HG03066 (cell line): ENCODE measurements around the gene NUDT14.

ENCODE experiments used
- ATAC-seq: cut with Tn5 transposase; IDR thresholded peaks from one replicate; pipeline ENCODE4 v1.9.1; 2021; ENCODE audit warnings: low read depth; ENCODE audit not compliant: unreplicated experiment

Gene NUDT14

GRCh38 chr14:105161964-105162668, 19.0 kb downstream of the NUDT14 start:
- no peak for ATAC-seq

DNA sequence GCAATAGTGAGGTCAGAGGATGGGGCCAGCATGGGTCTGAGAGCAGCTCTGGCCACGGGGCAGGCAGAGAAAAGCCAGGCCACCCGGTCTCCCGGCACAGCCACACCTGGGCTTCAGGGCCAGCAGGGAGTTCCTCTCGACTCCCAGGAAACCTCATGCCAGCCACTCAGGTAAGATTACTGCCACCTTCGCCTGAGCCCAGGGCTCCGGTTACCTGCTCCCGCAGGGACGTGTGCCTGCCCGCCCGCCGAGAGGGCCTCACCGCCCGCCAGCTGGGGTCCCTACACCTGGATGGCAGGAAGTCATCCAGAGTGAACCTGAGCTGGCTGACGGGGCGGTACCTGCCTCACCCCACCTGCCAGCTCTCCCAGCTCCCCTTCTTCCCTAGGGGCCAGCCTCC, 19.8 kb downstream of the NUDT14 start:
- no peak for ATAC-seq

DNA sequence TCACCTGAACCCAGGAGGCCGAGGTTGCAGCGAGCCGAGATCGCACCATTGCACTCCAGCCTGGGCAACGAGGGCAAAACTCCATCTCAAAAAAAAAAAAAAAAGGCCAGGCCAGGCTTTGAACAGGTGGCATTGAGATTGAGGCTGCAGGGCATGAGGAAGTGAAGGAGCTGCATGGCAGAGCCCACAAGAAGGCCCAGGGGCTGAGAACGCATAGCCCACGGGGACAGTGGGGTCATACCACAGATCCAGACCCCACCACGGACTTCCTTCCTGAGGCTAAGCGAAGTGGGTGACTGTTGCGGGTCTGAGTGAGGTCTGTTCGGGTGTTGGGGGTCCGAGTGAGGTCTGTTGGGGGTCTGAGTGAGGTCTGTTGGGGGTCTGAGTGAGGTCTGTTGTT, 20.3 kb downstream of the NUDT14 start:
- ATAC-seq, result no peak

- ATAC-seq, result no peak
Observed at GRCh38 chr14:105159344-105159743, 21.8 kb downstream of the NUDT14 start.

GRCh38 chr14:105158794-105159193, 22.3 kb downstream of the NUDT14 start:
- ATAC-seq, result no peak

DNA sequence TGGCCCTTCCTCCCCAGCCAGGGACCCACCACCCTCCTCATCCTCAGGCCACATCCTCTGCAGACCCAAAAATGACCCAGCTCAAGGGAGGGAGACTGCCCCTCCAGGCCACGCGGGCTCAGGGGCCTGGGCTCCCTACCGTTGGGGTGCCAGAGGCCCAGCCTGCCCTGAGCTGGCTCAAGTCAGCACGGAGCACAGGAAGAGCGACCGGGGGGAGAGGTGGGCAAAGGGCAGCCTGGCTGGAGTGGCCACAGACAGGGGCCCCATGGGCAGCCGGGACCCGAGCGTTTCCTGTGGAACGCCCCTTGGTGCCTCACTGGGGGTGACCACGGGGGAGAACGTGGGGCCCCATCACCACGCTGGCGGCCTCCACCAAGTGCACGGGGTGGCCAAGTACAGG, 23.2 kb downstream of the NUDT14 start:
- ATAC-seq, result no peak

- ATAC-seq, result no peak
Observed at GRCh38 chr14:105156414-105157375, 24.4 kb downstream of the NUDT14 start.

DNA sequence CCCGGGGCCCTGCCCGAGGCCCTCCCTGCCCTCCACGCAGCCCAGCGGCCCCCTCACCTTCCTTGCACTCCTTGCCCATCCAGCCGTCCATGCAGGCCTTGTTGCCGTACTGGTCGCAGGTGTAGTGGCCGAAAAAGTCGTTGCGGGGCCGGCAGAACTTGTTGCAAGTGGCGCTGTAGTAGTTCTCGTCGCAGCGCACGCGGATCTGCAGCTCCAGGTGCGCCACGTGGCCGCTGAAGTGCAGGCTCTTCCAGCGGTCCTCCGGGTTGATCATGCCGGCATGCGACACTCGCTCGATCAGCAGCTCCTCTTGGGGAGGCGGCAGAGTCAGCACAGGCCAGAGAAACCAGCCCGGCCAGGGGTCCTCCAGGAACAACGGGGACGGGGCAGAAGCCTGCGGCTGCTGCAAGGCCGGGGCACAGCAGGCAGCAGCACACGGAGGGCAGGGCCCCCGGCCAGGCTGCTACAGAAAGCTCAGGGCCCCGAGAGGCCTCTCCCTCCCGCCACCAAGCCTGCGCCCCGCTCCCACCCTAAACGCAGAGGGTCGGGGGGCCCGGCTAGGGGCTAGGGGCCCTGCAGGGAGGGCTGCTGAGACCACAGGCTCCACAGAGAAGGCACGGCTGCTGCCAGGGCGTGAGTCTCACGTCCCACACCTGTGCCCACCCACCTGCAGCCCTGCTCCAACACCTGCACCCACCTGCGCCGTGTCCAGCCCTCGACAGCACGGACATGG, 25.3 kb downstream of the NUDT14 start:
- ATAC-seq, result no peak

DNA sequence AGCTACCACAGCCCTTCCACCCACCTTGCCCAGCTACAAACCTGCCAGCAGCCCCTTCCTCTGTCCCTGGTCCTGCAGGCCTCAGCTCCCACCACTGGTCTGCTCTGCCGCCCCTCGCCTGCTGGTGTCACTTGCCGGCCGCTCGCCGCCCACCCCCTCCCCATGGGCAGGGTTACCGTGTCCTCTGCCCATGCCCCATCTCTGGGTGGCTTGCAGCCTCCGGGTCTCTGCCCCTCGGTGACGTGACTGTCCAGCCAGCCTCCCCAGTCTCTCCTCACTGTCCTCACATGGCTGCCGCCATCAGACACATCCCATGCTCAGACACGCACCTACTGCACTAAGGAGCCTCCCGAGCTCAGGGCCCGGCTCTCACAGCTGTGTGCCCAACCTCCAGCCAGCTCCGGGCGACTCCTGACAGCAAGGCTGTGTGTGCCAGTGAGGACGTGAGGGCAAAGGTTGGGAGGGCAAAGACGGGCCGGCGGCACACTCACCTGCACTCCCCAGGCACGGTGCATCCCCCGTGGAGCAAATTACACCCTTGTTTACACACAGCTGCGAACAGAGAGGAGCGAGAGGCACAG, 26.0 kb downstream of the NUDT14 start:
- ATAC-seq, result no peak

DNA sequence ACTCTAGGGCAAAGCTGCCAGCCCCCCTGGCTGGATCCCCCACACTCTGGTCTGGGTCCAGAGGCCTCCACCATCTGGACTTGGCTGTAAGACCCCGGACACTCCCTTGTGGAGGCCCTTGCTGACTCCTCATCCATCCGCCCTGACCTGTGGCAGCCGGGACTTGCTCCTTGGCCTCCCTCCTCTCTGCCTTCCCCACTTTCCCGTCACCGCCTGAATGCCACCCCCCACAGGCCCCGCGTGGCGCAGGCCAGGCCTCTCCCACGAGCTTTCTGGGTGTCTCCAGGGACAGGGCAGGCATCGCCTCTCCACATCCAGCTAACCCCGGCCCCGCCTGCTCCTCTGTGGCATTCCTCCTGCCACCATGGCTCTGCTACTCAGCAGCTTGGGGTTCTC, 26.6 kb downstream of the NUDT14 start:
- ATAC-seq, result no peak

DNA sequence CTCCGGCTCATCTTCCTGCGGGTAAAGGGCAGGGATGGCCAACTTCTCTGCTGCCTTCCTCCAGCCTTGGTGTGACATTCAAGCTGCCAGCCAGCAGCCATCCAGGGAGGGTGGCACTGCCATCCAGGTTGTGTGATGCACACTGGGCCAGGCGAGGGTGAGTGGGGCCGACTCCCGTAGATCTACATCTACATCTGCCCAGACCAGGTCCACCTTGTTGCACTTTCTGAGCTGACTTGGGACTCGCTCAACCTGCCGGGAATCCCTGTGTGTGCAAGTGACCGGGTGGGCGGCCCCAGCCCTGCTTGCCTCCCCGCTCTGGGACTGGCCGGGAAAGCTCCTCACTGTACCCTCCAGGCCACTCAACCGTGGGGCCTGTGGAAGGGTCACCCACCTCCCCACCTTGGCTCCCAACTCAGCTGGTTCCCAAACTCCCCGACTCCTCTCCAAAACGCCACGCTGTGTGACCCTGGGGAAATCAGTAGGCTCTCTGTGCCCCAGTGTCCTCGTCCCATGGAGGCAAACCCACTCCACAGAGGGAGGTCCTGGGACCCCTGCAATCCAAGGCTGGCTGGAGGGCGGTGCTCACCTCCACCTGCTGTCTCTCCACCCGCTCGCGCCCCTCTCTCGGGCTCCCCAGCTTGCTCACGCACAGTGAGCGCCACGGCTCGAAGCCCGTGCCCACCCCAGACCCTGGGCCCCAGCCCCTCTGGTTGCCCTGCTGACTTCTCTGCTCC, 27.2 kb downstream of the NUDT14 start:
- no peak for ATAC-seq

DNA sequence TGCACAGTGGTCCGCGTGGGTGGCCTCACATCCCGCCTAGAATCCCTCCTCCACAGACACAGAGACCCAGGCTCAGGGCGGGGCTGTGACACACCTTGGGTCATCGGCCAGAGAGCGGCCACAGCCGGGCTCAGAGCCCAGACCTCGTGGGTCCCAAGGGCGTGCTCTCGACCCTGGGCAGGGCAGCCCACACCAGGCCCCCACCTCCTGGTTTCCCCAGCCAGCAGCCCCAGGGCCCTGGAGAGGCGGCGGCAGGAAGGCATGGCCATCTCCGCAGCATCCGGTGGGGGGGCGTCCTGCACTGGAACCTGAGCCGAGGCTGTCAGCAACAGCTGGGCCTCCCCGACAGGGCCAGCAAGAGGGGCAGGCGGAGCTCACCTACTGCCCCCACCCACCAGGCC, 27.8 kb downstream of the NUDT14 start:
- no peak for ATAC-seq

DNA sequence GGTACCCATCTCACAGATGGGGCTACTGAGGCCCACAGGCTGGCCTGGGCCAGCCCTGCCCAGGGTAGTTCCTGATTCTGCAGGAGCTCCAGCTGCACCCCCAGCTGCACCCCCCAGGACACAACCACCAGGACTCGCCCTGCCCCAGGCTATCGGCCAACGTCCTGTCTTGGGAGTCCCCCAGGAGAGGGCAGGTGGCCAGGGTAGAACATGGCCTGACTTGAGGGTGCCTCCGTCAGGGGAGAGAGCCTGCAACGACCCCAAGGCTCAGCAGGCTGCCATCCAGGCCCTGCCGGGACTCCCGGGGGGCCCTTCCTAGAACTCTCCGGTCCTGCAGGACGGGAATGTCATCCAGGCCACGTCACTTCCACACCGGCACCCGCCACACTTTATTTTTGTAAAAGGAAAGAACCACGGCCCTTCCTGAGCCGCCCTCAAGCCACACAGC, 28.3 kb downstream of the NUDT14 start:
- no peak for ATAC-seq

DNA sequence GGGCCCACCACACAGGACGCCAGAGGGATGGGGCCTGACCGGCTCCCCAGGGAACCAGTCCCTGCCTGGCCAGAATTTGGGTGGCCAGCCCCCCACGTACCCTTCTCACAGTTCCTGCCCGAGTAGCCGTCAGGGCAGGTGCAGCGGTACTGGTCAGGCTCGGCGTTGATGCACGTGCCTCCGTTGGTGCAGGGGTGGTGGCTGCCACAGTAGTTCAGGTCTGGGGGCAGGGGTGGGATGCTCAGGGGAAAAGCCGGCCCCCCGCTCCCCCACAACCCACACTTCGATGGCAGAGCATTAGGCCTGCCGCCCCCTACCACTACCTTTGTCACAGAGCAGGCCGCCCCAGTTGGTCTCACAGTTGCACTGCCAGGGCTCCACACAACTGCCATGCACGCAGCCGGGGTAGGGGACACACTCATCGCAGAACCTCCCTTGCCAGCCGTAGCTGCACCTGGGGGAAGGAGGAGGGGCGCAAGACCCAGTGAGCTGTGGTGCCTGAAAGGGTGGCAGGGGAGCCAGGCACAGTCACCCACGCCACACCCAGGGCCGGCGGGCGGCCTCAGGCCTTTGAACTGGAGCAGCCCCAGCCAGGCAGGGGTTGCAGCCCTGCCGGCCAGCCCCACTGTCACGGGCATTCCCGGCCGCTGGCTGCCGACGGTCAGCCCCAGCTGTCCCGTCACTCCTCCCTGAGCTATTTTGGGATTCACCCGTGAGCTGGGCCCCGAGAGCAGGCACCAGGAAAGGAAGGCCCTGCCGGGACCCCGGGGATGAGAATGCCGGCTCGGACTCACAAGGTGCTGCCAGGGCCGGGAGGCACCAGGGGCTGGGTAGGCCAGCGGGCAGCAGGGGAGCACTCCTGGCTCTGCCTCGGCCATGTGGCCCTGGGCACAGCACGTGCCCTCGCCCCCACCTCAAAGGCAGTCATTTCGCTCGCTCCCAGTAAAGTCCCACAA, 29.0 kb downstream of the NUDT14 start:
- ATAC-seq, result no peak

GRCh38 chr14:105151084-105151837, 29.9 kb downstream of the NUDT14 start:
- no peak for ATAC-seq

GRCh38 chr14:105150368-105151083, 30.6 kb downstream of the NUDT14 start:
- no peak for ATAC-seq

- no peak for ATAC-seq
Observed at GRCh38 chr14:105150026-105150367, 31.1 kb downstream of the NUDT14 start.
